Breast epithelium (tissue), 4 donors: ENCODE measurements around the gene RPS17. TPM values are rescaled to one million over a fixed set of nuclear protein-coding genes. Genes with fewer than 3 reads are reported as not detected.

Source experiments
- DNase-seq, 2 donors: peaks; one replicate each; pipeline ENCODE4 v3.0.0-alpha.2; 2019; ENCODE audit warnings: low spot score in 2 of 2
- H3K27ac ChIP-seq, 2 donors: fragments of 200-600 bp; sonication (generic) in 1 of 2; one replicate each; pipeline ENCODE4 v1.5.1; 2016 to 2019; ENCODE audit warnings: mild to moderate bottlenecking in 1 of 2
- H3K27me3 ChIP-seq, 2 donors: fragments of 200-600 bp; sonication (generic) in 1 of 2; one replicate each; pipeline versions ENCODE4 v1.5.1 to v1.6.0; 2017 to 2019; ENCODE audit warnings: control low read depth in 1 of 2, mild to moderate bottlenecking in 1 of 2
- H3K36me3 ChIP-seq: fragments of 200-600 bp; one replicate; pipeline ENCODE4 v1.5.1; 2019
- H3K4me1 ChIP-seq, 2 donors: fragments of 200-600 bp; sonication (generic); one replicate each; pipeline ENCODE4 v1.5.1; 2016 to 2019; ENCODE audit warnings: control low read depth in 1 of 2
- H3K4me3 ChIP-seq, 3 donors: fragments of 200-600 bp; sonication (generic); 1 replicate in 2 of 3; 2 replicates in 1 of 3; pipeline ENCODE4 v1.5.1; 2016 to 2019; ENCODE audit warnings: mild to moderate bottlenecking in 3 of 3, moderate library complexity in 2 of 3
- H3K9me3 ChIP-seq, 2 donors: fragments of 200-600 bp; sonication (generic) in 1 of 2; one replicate each; pipeline ENCODE4 v1.5.1; 2016 to 2019; ENCODE audit warnings: control low read depth in 1 of 2
- POLR2A ChIP-seq: fragments of 450-650 bp; IDR thresholded peaks from one replicate; pipeline ENCODE4 v1.6.1; 2016; ENCODE audit warnings: antibody characterized with exemption, mild to moderate bottlenecking, moderate library complexity
- POLR2AphosphoS5 ChIP-seq, 3 donors: sonication (generic); formaldehyde crosslinking; IDR thresholded peaks; one replicate each; pipeline ENCODE4 v1.6.1; 2017; ENCODE audit warnings: antibody characterized with exemption in 3 of 3
- intact Hi-C: fragments of 100-400 bp; cut with DNase I; formaldehyde crosslinking; loops from one replicate; pipeline ENCODE4 v1.15.1; 2023; ENCODE audit warnings: low total_unique reads
- total RNA-seq, 3 donors: library from RNA; depleted of rRNA; stranded (reverse); fragments of >200 nt; gene quantifications; one replicate each; pipeline ENCODE4 v1.1.0, GENCODE V29; 2016
- TF ChIP-seq, protein P1 (sequence below), 3 donors: fragments of 450-650 bp; IDR thresholded peaks; one replicate each; pipeline ENCODE4 v1.5.1; 2016 to 2017; ENCODE audit warnings: antibody characterized with exemption in 3 of 3, mild to moderate bottlenecking in 3 of 3, moderate library complexity in 3 of 3

RPS17 gene
- 1,000 to 10,000 TPM; 2,556 to 3,448 (median 2,909) TPM for total RNA-seq

GRCh38 chr15:82540055-82540983, at the start of gene RPS17:
RPS17 (minus strand) TSS chr15:82540457; CDS start chr15:82540428, 29 bp downstream.
- H3K27me3 ChIP-seq = no peaks in the 10 kb centered on the region
- peak within 1 kb of the TSS; percentile 94 to 97 for H3K27ac ChIP-seq
- TF ChIP-seq, protein P1, sequence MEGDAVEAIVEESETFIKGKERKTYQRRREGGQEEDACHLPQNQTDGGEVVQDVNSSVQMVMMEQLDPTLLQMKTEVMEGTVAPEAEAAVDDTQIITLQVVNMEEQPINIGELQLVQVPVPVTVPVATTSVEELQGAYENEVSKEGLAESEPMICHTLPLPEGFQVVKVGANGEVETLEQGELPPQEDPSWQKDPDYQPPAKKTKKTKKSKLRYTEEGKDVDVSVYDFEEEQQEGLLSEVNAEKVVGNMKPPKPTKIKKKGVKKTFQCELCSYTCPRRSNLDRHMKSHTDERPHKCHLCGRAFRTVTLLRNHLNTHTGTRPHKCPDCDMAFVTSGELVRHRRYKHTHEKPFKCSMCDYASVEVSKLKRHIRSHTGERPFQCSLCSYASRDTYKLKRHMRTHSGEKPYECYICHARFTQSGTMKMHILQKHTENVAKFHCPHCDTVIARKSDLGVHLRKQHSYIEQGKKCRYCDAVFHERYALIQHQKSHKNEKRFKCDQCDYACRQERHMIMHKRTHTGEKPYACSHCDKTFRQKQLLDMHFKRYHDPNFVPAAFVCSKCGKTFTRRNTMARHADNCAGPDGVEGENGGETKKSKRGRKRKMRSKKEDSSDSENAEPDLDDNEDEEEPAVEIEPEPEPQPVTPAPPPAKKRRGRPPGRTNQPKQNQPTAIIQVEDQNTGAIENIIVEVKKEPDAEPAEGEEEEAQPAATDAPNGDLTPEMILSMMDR (IDR thresholded peaks at IDR 0.05) = peak; percentile 98 to 99 (median 99)
- TF ChIP-seq POLR2A (peak; percentile 89), POLR2AphosphoS5 (IDR thresholded peaks at IDR 0.05) (peak; percentile 87 to 96 (median 91))
- intact Hi-C loops = no loop called here
- no peaks in the 10 kb centered on the region for H3K36me3 ChIP-seq
- H3K9me3 ChIP-seq = no peaks in the 10 kb centered on the region
- peaks cover 0 to 16% of the 10 kb centered on the region in 2 donors for H3K4me1 ChIP-seq
- DNase-seq = peak; percentile 96 to 97
- H3K4me3 ChIP-seq = peak within 1 kb of the TSS; percentile 81 to 93 (median 88)

- no peaks in the 10 kb centered on the region for H3K27me3 ChIP-seq
- H3K27ac ChIP-seq = no peak overlapping the region
- no peaks in the 10 kb centered on the region for H3K9me3 ChIP-seq
- DNase-seq = no peak
- no peak for TF ChIP-seq POLR2A
- TF ChIP-seq, protein P1 (IDR thresholded peaks at IDR 0.05) = no peak
- no peak for TF ChIP-seq POLR2AphosphoS5 (IDR thresholded peaks at IDR 0.05)
- no peak overlapping the region for H3K4me3 ChIP-seq
- H3K36me3 ChIP-seq = no peaks in the 10 kb centered on the region
- no peaks in the 10 kb centered on the region for H3K4me1 ChIP-seq
- intact Hi-C loops = no loop called here
Measured at GRCh38 chr15:82587805-82588204, 47.5 kb upstream of the RPS17 start.

DNA sequence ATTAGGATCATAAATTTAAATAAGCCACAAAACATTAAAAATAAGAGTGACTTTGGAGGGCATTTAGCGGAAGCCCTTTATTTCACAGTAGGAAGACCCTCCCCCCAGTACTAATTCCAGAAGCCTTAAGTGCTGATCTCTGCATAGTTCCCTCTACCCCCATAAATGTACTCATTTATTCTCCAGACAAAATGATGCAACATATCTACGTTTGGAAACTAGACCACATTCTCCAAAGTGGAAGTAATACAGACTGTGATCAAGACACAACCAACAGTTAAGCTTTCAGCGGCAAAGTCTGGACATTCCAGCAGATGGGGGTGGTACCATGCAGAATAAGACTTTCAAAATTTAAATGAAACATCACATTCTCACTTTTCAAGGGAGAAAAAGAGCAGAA, 44.8 kb upstream of the RPS17 start:
- TF ChIP-seq, protein P1 (IDR thresholded peaks at IDR 0.05) = no peak
- TF ChIP-seq POLR2AphosphoS5 (IDR thresholded peaks at IDR 0.05) = no peak
- TF ChIP-seq POLR2A = no peak
- H3K4me3 ChIP-seq = no peak overlapping the region
- intact Hi-C loops = loop anchor here (1.0 kb wide), 1 partner anchor 10 kb away; no protein-coding TSS in a partner anchor
- no peaks in the 10 kb centered on the region for H3K27me3 ChIP-seq
- no peaks in the 10 kb centered on the region for H3K4me1 ChIP-seq
- no peaks in the 10 kb centered on the region for H3K36me3 ChIP-seq
- H3K27ac ChIP-seq = no peak overlapping the region
- DNase-seq = no peak
- H3K9me3 ChIP-seq = no peaks in the 10 kb centered on the region

DNA sequence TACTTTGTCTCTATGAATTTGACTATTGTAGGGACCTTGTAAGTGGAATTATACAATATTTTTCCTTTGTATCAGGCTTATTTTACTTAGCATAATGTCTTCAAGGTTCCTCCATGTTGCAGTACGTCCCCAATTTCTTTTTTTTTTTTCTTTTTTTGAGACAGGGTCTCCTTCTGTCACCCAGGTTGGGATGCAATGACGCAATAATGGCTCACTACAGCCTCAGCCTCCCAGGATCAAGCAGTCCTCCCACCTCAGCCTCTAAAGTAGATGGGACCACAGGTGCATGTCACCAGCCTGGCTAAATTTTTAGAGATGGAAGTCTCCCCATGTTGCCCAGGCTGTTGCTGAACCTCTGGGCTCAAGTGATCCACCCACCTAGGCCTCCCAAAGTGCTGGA, 40.5 kb upstream of the RPS17 start:
- DNase-seq = no peak
- intact Hi-C loops = no loop called here

GRCh38 chr15:82575335-82575734, 35.1 kb upstream of the RPS17 start:
- Histone ChIP-seq H3K36me3 (no peaks in the 10 kb centered on the region), H3K4me1 (no peaks in the 10 kb centered on the region), H3K27me3 (no peaks in the 10 kb centered on the region), H3K9me3 (no peaks in the 10 kb centered on the region), H3K27ac (no peak overlapping the region), H3K4me3 (no peak overlapping the region)
- TF ChIP-seq POLR2A = no peak
- TF ChIP-seq POLR2AphosphoS5 (IDR thresholded peaks at IDR 0.05) = no peak
- TF ChIP-seq, protein P1 (IDR thresholded peaks at IDR 0.05) = no peak
- intact Hi-C loops = no loop called here
- DNase-seq = no peak

More for the DNA sequence above, 40.5 kb upstream of the RPS17 start:
- Histone ChIP-seq H3K4me1 (no peaks in the 10 kb centered on the region), H3K4me3 (no peak overlapping the region), H3K27me3 (no peaks in the 10 kb centered on the region), H3K9me3 (no peaks in the 10 kb centered on the region), H3K36me3 (no peaks in the 10 kb centered on the region), H3K27ac (no peak overlapping the region)
- TF ChIP-seq, protein P1 (IDR thresholded peaks at IDR 0.05) = no peak
